Retina (tissue), 1 donor: ENCODE results near the gene SPC25.
"Not testable (repeated sequence)": the region's sequence is repeated elsewhere in the genome, so short reads cannot be mapped to it uniquely, and the experiment has no call there.

Source experiments
- DNase-seq: peaks from one replicate; pipeline ENCODE4 v3.0.0-alpha.2; 2016

The SPC25 gene

DNA sequence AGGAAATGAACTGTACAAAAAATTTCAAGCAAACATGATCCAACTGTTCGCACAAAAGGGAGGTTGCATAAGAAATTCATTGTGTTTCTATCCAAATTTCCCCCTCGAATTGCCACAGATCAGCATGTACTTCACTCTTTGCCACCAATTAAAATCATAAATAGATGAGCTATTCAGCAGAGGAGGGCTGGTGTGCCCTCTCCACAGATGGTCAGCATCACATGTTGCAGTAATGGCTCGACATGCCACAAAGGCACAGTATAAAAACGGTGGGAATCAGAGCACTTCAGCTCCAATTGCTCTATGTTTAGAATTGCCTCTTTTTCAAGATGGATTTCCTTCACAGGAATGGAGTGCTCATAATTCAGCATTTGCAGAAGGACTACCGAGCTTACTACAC, 10.8 kb upstream of the SPC25 start, which contains the start of gene G6PC2:
TSS of gene G6PC2 (plus strand) at position 289 of the 400 bp plus-strand sequence. CDS start at position 330, 41 bp downstream.
- DNase-seq = no peak

DNA sequence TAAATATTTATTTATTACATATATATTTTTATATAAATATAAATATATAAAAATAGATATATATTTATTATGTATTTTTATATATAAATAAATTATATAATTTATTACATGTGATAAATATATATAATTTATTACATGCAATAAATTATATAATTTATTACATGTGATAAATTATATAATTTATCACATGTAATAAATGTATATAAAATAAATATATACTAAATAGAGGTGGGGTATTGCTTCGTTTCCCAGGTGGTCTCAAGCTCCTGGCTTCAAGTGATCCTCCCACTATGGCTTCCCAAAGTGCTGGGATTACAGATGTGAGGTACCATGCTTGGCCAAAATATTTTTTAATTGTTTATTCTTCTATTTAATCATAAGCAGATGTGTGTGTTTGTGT, 7.2 kb upstream of the SPC25 start:
- DNase-seq = no peak

DNA sequence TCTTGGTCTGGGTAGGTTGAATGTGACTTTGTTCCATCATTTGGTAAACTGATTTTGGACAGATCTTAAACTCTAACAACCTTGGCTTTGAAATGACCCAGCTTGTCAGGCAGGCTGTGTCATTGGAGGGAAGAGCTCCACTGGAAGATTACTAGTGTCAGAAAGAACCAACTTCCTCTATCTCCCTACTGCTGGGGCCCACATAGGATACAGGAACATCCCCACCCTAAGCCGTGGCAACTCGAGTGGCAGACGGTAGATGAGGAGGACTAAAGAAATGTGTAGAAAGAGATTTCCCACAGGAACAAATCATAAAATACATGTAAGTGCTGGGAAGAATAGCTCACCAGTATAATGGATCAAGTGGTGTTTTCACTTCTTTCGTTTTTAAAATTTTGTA, 6.6 kb upstream of the SPC25 start:
- no peak for DNase-seq

DNA sequence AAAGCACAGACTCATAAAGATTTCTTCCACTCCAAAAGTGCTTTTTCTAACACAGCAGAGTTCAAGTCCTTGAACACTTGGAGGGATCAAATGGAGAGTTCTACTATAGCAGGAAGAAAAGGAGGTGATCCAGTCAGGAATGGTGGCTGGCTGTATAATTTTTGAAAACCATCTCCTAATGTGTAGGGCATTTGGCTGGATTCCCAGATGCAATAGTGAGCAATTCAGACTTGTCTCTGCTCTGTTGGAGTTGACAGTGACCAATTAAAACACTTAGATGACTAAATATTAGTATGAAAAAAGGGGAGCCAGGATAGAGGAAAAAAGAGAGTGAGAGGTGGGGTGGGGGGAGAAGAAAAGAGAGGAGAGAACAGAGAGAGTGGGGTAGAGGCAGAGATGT, 5.5 kb upstream of the SPC25 start:
- DNase-seq = no peak

DNA sequence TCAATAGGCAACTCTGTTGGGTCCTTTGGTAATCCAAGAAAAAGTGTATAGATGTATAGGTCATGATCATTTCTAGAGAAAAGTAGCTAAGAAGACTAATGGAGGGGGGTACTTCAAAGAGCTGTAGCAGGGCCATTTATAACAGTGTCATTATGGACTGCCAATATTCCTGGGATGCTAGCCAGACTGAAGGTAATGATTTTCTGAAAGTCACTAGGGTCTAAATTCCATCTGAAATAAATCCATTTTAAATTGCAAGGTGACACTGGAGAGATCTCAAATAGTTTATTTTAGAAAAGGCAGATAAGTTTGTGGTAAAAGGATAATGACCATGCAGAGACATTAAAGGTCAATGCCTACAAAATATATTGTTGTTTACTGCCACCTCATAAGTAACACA, 4.5 kb upstream of the SPC25 start:
- no peak for DNase-seq

DNA sequence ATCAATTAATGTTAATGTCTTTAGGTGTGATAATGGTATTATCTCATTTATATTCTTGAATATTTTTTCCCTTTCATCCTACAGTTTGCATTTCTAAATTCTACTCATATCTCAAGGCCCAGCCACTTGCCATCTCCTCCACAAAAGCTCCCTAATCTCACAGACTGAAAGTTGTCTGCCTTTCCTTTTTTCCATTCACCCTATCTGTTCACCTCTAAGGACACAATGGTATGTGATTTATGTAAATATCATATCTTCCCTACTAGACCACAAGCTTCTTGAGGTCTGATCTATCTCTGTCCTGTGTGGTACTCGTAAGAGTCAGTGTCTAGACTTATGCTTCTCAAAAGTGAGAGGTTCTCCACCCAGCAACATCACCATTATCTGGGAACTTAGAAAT, 3.9 kb upstream of the SPC25 start:
- DNase-seq = no peak

DNA sequence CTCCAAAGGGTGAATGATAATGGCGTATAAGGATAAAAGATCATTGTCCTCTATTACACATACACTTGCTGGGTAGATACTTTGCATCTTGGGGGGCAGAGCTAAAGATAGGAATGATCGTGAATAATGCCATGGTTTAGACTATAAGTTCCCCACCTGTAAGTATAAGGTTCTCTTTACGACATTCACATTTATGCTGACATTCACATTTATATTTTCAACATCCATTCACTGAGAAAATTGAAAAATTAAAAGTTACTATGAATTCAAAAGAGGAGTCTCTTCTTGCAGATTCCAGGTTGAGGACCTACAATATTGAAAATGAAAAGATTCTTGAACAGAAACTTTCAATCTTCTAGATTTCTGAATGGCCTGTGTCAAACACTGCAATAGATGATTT, 2.1 kb upstream of the SPC25 start:
- no peak for DNase-seq

DNA sequence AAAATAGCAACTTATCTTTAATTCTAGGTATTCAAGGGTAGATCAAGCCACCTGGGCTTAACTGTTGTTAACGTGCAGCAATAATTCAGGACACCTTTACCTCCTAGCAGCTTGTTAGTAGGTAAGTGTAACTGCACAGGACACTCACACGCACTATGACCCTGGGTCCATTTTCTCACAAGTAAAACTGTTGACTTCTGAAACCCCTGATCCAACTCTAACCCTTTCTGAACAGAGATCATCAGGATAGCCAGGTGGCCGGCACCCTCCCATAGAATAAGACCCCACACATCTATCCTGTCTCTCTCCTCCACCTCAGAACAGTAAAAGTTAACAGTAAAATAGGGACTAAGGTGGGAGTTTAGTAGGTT, 610 bp downstream of the SPC25 start:
- DNase-seq = no peak

DNA sequence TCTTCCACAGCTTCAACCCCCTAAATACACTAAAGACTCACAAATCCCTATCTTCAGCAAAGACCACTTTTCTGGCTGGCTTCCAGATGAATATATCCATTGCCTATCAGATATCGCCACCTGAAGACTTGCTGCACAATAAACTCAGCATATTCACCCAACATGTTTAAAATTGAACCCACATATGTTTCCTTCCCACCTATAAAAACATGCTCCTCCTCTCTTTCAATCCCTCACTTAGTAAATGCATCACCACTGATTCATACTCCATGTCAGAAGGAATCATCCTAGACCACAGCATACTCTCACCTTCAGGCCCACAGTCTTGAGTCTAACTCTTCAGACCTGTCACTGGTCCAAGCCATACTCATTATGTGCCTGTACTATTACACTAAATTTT, 5.3 kb downstream of the SPC25 start:
- DNase-seq = no peak

DNA sequence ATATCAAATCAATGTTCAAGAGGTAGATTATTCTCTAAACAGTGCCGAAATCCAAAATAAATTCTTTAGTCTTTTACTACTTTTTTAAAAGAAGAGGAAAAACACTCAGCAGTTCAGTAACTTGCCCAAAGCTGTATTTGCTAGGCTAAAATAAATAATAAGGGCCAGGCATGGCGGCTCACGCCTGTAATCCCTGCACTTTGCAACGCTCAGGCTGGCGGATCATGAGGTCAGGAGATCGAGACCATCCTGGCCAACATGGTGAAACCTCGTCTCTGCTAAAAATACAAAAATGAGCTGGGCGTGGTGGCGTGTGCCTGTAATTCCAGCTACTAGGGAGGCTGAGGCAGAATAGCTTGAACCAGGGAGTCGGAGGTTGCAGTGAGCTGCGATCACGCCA, 8.1 kb downstream of the SPC25 start:
- not testable (repeated sequence) for DNase-seq

DNA sequence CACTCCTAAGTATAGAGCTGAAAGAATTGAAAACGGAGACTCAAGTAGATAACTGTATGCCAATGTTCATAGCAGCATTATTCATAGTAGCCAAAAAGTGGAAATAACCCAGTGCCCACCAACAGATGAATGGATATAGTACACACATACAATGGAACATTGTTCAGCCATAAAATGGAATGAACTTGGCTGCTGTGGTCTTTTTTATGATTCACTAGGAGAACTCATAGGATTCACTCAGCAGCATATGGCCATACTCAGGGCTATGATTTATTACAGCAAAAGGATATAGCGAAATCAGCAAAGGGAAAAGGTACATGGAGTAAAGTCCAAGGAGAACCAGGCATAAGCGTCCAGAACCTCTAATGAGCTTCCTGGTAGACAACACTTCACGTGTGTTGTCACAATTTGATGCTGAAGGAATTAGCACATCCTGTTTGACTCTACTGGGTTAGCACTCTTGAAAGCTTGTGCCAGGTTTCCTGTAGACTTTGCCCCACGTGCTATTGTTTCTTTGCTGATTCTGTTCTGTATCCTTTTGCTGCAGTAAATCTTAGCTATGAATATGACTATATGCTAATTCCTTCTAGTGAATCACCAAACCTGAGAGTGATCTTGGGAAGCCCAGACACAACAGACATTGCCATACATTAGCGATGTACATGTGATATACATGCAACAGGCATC, 15.7 kb downstream of the SPC25 start:
- DNase-seq = no peak

DNA sequence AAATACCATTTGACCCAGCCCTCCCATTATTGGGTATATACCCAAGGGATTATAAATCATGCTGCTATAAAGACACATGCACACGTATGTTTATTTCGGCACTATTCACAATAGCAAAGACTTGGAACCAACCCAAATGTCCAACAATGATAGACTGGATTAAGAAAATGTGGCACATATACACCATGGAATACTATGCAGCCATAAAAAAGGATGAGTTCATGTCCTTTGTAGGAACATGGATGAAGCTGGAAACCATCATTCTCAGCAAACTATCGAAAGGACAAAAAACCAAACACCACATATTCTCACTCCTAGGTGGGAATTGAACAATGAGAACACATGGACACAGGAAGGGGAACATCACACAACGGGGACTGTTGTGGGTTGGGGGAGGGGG, 19.4 kb downstream of the SPC25 start:
- DNase-seq = not testable (repeated sequence)

DNA sequence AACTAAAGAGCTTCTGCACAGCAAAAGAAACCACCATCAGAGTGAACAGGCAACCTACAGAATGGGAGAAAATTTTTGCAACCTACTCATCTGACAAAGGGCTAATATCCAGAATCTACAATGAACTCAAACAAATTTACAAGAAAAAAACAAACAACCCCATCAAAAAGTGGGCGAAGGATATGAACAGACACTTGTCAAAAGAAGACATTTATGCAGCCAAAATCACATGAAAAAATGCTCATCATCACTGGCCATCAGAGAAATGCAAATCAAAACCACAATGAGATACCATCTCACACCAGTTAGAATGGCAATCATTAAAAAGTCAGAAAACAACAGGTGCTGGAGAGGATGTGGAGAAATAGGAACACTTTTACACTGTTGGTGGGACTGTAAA, 19.9 kb downstream of the SPC25 start:
- not testable (repeated sequence) for DNase-seq

DNA sequence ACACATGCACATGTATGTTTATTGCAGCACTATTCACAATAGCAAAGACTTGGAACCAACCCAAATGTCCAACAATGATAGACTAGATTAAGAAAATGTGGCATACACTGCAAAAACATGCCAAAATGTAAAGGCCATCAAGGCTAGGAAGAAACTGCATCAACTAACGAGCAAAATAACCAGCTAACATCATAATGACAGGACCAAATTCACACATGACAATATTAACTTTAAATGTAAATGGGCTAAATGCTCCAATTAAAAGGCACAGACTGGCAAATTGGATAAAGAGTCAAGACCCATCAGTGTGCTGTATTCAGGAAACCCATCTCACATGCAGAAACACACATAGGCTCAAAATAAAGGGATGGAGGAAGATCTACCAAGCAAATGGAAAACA, 23.1 kb downstream of the SPC25 start:
- not testable (repeated sequence) for DNase-seq

DNA sequence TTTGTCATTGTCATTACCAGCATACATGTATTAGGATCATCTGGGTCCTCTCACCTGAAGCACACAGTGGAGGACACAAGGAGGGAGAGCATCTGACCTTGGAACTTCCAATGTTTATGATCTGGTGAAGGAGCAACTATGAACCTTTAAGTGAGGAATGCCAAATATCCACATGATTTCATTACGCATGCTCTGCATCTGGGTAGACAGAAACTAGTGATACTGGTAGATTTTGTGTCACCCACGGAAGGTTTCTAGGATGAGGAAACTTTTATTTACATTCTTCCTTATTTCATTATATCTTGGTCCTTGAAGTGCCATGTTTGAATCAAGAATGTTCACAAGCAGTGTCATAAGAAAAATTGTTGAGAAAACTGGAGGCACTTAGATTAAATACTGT, 32.1 kb downstream of the SPC25 start:
- DNase-seq = no peak

DNA sequence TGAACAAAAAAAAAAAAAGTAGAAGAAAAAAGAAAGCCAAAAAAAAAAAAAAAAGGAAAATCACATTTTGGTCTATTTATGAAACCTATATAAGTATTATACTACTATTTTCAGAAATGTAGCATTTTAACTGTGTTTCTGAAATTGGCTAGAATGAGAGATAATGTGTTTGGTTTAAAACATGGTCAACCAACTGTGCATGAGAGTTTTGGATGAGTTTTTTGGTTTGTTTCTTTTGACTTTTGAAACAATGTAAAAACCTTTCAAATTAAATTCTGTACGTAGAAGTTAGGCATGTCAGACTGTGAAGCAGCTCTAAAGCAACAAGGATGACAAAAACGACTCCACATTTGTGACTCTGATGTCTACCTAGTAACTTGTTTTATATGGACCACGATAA, 34.6 kb downstream of the SPC25 start:
- no peak for DNase-seq

DNA sequence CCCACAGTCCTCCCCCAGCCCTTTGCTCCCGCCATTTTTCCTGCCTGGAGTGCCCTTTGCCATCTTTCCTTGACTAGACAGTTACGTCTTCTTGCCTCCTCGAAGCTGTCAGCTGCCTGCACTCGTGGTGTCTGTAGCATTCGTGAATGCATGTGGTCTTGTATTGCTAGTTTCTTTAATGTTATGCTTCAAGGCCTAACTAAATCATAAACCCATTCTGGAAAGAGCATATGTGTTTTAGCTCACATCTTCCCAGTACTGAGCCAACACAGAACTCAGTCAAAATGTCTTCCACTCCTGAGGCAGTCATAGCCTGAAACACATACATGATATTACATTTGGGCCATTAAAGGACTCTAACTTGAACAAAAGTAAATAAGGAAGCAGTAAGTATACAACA, 35.6 kb downstream of the SPC25 start:
- no peak for DNase-seq

DNA sequence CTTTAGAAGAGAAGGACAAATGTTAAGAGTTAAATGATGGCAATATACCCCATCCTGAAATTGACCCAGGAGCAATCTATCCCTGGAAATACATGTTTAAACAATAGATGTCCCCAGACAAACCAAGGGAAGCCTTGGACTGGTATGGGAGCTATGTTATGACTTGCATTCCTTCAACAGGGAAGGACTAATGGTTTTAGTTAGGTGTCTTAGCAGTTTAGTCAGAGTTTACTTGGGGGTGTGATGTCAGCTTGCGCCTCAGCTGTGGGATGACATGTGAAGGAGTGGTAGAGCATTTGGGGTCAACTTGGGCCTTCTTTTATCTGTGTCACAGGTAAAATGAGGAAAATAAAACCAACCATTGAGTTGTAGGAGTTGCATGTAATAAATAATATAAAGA, 36.8 kb downstream of the SPC25 start:
- no peak for DNase-seq

DNA sequence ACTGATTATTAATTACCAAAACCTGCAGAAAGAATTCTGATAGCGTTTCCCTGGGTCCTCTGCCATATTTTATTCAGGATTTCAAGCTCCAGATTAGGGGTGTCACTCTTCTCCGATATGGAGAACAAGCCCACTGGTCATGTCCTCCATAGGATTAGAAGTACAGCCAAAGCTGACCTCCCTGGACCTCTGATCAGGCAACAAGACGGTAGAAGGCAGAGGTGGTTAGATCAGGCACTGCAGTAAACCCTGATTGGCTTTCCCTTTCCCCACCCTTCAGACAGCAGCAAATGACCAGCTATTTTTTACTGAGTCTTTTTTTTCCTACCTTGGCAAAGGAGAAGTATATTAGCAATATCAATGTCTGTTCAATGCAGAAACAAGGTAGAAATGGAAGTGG, 37.7 kb downstream of the SPC25 start:
- DNase-seq = no peak

DNA sequence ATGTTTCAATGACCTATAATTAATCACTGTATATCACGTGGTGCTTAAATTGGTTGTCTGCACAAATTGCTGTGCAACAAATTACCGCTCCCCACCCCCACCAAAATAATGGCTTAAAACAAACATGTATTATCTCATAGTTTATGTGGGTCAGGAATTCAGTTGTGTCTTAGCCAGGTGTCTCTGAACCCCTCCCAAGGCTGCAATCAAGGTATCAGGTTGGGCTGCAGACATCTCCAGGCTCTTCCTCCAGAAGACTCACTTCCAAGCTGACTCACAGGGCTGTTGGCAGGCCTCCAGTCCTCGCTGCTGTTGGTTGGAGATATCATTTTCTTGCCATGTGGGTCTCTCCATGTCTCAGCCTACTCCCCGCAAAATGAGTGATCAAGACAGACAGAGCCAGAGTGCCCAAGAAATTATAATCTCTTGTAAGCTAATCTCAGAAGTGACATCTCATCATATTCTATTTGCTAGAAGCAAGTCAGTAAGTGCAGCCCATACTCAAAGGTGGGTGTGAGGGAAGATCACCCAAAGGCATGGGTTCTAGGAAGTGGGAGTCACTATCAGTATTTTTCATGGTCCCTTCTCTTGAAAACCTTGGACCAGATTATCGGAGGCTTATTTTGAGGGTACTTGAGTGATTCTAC, 38.4 kb downstream of the SPC25 start:
- no peak for DNase-seq

DNA sequence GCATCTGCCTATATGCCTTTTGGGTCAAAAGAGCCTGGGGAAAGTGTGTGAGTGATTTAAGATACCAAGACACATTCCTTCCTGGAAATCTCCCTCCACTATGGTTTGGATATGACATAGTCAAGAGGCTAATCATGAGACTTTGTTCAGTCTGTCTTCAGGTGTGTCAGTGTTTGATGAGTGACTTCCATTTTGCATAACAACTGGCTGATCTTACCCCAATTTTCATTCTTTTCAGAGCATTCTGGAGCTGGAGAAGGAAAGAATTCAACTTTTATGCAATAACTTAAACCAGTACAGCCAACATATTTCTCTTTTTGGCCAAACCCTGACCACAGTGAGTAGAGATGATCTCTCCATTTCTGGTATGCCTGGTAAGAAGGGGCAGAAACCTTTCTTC, 39.4 kb downstream of the SPC25 start:
- no peak for DNase-seq

DNA sequence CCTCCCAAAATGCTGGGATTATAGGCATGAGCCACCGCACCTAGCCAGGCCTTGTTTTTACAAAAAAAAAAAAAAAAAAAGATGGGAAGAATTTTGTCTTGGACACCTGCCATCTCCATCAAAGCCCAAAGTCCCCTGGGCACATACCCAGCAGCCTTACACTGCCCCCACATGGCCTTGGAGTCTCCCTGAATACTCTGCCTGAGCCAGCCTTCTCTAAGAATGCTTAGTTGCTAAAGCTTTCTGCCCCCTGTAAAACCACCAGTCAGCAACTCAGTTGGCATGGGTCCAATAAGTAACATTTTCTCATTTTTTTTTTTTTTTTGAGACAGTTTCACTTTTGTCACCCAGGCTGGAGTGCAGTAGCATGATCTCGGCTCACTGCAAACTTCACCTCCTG, 40.6 kb downstream of the SPC25 start:
- no peak for DNase-seq

DNA sequence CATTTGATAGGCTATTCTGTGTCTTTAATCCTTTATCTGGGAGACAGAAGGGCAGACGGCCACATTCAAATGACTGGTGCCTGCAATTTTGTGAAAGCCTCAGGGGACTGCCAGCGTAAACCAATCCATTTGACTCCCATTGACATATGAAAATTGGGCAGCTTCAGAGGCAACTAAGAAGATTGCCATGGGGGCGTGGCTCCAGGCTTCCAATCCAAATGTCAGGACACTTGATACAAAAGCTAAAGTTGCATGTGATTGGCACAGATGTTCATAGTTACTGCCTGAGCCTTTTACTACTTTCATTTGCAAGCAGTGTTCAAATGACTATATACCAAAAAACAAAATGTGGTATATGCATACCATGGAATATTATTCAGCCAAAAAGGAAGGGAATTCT, 42.0 kb downstream of the SPC25 start:
- DNase-seq = no peak

DNA sequence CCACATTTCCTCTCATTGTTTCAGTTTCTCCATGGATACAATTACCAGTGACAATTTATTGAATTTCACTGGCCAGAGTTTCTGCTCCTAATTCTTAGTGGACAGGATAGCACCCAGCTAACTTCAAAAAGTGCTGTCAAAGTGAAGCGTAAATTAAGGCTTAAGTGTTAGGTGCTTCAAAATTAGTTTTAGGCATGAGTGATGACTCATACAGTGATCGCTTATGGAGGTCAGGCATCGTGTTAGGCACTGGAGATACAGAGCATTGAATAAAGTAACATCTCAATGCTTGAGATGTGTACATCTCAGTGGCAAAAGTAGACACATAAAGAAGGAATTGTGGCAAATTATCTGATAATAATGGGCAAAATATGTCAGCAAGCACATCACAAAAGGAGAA, 47.0 kb downstream of the SPC25 start:
- no peak for DNase-seq

DNA sequence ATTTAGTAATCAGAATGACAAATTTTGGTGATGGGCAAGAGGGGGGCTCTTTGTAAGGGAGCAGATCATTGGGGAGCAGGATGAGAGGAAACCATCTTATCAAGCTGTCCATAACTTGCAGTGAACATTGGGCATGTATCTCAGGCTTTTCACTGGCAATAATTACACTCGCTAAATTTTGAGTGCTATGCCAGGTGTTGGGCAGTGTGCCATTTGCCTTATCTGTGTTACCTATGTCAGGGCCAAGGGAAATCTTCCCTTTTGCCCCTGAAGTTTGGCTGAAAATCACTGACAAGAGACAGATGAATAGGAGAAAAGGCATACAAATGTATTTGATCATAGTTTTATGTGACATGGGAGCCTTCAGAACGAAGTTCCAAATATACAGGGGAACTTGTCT, 48.8 kb downstream of the SPC25 start:
- no peak for DNase-seq
